ENCODE results near the gene PTPRN2. TPM values are rescaled to one million over a fixed set of nuclear protein-coding genes. Genes with fewer than 3 reads are reported as not detected.
"Not testable (repeated sequence)": the region's sequence is repeated elsewhere in the genome, so short reads cannot be mapped to it uniquely, and the experiment has no call there.

The PTPRN2 gene
- polyA plus RNA-seq, 1 experiment = 0.31 TPM

GRCh38 chr7:158525648-158526484, 61.8 kb downstream of the PTPRN2 start:
- no peaks in the 10 kb centered on the region for H3K36me3 ChIP-seq (ENCODE audit: control insufficient read depth, insufficient read depth, low read length)
- no peaks in the 10 kb centered on the region for H3K27me3 ChIP-seq (ENCODE audit: control insufficient read depth, insufficient read depth, low read length)
- H3K4me3 ChIP-seq (ENCODE audit: low read depth, low read length) = no peak overlapping the region
- CTCF ChIA-PET = no interaction called here
- no peak for TF ChIP-seq CTCF (IDR thresholded peaks at IDR 0.05; ENCODE audit: insufficient read depth, low read depth, low read length)
- POLR2A ChIA-PET = no interaction called here
- no peak for DNase-seq (ENCODE audit: low read depth)

GRCh38 chr7:158524749-158525635, 62.6 kb downstream of the PTPRN2 start:
- Histone ChIP-seq H3K4me3 (ENCODE audit: low read depth, low read length) (no peak overlapping the region), H3K27me3 (ENCODE audit: control insufficient read depth, insufficient read depth, low read length) (no peaks in the 10 kb centered on the region), H3K36me3 (ENCODE audit: control insufficient read depth, insufficient read depth, low read length) (no peaks in the 10 kb centered on the region)
- ChIA-PET CTCF (no interaction called here), POLR2A (no interaction called here)
- TF ChIP-seq CTCF (IDR thresholded peaks at IDR 0.05; ENCODE audit: insufficient read depth, low read depth, low read length) = no peak
- DNase-seq (ENCODE audit: low read depth) = no peak

- H3K36me3 ChIP-seq (ENCODE audit: control insufficient read depth, insufficient read depth, low read length); POLR2A ChIA-PET; DNase-seq (ENCODE audit: low read depth); H3K4me3 ChIP-seq (ENCODE audit: low read depth, low read length); CTCF ChIA-PET; H3K27me3 ChIP-seq (ENCODE audit: control insufficient read depth, insufficient read depth, low read length): not testable (repeated sequence)
Measured at GRCh38 chr7:158524286-158524685, 63.3 kb downstream of the PTPRN2 start.

GRCh38 chr7:158523877-158524276, 63.7 kb downstream of the PTPRN2 start:
- POLR2A ChIA-PET; DNase-seq (ENCODE audit: low read depth); CTCF ChIA-PET; H3K36me3 ChIP-seq (ENCODE audit: control insufficient read depth, insufficient read depth, low read length); H3K4me3 ChIP-seq (ENCODE audit: low read depth, low read length); H3K27me3 ChIP-seq (ENCODE audit: control insufficient read depth, insufficient read depth, low read length): not testable (repeated sequence)

- H3K27me3 ChIP-seq (ENCODE audit: control insufficient read depth, insufficient read depth, low read length); H3K4me3 ChIP-seq (ENCODE audit: low read depth, low read length); DNase-seq (ENCODE audit: low read depth); H3K36me3 ChIP-seq (ENCODE audit: control insufficient read depth, insufficient read depth, low read length); CTCF ChIA-PET; POLR2A ChIA-PET: not testable (repeated sequence)
Measured at GRCh38 chr7:158523165-158523856, 64.3 kb downstream of the PTPRN2 start.

- H3K27me3 ChIP-seq (ENCODE audit: control insufficient read depth, insufficient read depth, low read length); DNase-seq (ENCODE audit: low read depth); POLR2A ChIA-PET; CTCF ChIA-PET; H3K4me3 ChIP-seq (ENCODE audit: low read depth, low read length); H3K36me3 ChIP-seq (ENCODE audit: control insufficient read depth, insufficient read depth, low read length): not testable (repeated sequence)
Measured at GRCh38 chr7:158521795-158522194, 65.8 kb downstream of the PTPRN2 start.

GRCh38 chr7:158520825-158521224, 66.8 kb downstream of the PTPRN2 start:
- DNase-seq (ENCODE audit: low read depth) = no peak
- ChIA-PET CTCF (interaction anchor here (0.7 kb wide), 1 partner anchor 486 kb away, joined by 3 read pairs; no protein-coding TSS in a partner anchor), POLR2A (no interaction called here)
- Histone ChIP-seq H3K27me3 (ENCODE audit: control insufficient read depth, insufficient read depth, low read length) (no peaks in the 10 kb centered on the region), H3K36me3 (ENCODE audit: control insufficient read depth, insufficient read depth, low read length) (no peaks in the 10 kb centered on the region), H3K4me3 (ENCODE audit: low read depth, low read length) (no peak overlapping the region)
- no peak for TF ChIP-seq CTCF (IDR thresholded peaks at IDR 0.05; ENCODE audit: insufficient read depth, low read depth, low read length)

All from BJ (cell line).